GM18517 (cell line): ENCODE data around the gene CSNK2A1.
"Not testable (repeated sequence)": the region's sequence is repeated elsewhere in the genome, so short reads cannot be mapped to it uniquely, and the experiment has no call there.

Experiments used
- ATAC-seq: cut with Tn5 transposase; IDR thresholded peaks from one replicate; pipeline ENCODE4 v1.9.1; 2021; ENCODE audit warnings: mild to moderate bottlenecking, moderate library complexity; ENCODE audit not compliant: unreplicated experiment

The CSNK2A1 gene

GRCh38 chr20:543369-544152 lies at the start of gene CSNK2A1:
CSNK2A1 (minus strand) TSS chr20:543790; CDS start chr20:508551, 35,239 bp downstream.
- peak; percentile 96 for ATAC-seq

GRCh38 chr20:592506-592905 lies 48.9 kb upstream of the CSNK2A1 start:
- ATAC-seq = no peak

GRCh38 chr20:591941-592340 lies 48.4 kb upstream of the CSNK2A1 start:
- ATAC-seq = no peak

GRCh38 chr20:588932-589672 lies 45.5 kb upstream of the CSNK2A1 start:
- ATAC-seq = peak; percentile 68

GRCh38 chr20:588476-588875 lies 44.9 kb upstream of the CSNK2A1 start:
- ATAC-seq = no peak

- no peak for ATAC-seq
Observed at GRCh38 chr20:584971-585301, 41.3 kb upstream of the CSNK2A1 start.

GRCh38 chr20:584161-584970 lies 40.8 kb upstream of the CSNK2A1 start:
- ATAC-seq = no peak

- ATAC-seq = no peak
Observed at GRCh38 chr20:582204-582603, 38.6 kb upstream of the CSNK2A1 start.

- not testable (repeated sequence) for ATAC-seq
Observed at GRCh38 chr20:578940-579690, 35.5 kb upstream of the CSNK2A1 start.

- ATAC-seq = no peak
Observed at GRCh38 chr20:577167-577791, 33.7 kb upstream of the CSNK2A1 start.

GRCh38 chr20:576156-576555 lies 32.6 kb upstream of the CSNK2A1 start:
- no peak for ATAC-seq

- ATAC-seq = no peak
Observed at GRCh38 chr20:575230-575629, 31.6 kb upstream of the CSNK2A1 start.

GRCh38 chr20:574297-574942 lies 30.8 kb upstream of the CSNK2A1 start:
- no peak for ATAC-seq

- ATAC-seq = no peak
Observed at GRCh38 chr20:573414-574296, 30.1 kb upstream of the CSNK2A1 start.

- no peak for ATAC-seq
Observed at GRCh38 chr20:572727-573126, 29.1 kb upstream of the CSNK2A1 start.

GRCh38 chr20:571754-572441 lies 28.3 kb upstream of the CSNK2A1 start:
- ATAC-seq = no peak

- no peak for ATAC-seq
Observed at GRCh38 chr20:568673-569415, 25.3 kb upstream of the CSNK2A1 start.
